Fibroblast of lung (primary cell): ENCODE measurements around the gene LAT. TPM values are rescaled to one million over a fixed set of nuclear protein-coding genes. Genes with fewer than 3 reads are reported as not detected.
"Not testable (repeated sequence)": the region's sequence is repeated elsewhere in the genome, so short reads cannot be mapped to it uniquely, and the experiment has no call there.

ENCODE experiments used
- DNase-seq, 2 donors: peaks; one replicate each; pipeline versions ENCODE4 v3.0.0 to v3.0.0-alpha.2; 2010; ENCODE audit warnings: low read depth in 2 of 2
- H2AFZ ChIP-seq: 2 replicates; pipeline ENCODE4 v1.5.1; 2012; ENCODE audit warnings: low read length, control low read depth, inconsistent platforms
- H3K27ac ChIP-seq: 2 replicates; pipeline ENCODE4 v1.5.1; 2011; ENCODE audit warnings: low read length, control low read depth; ENCODE audit not compliant: insufficient read depth
- H3K27me3 ChIP-seq: 2 replicates; pipeline ENCODE4 v1.5.1; 2011; ENCODE audit warnings: mild to moderate bottlenecking, low read length; ENCODE audit not compliant: control insufficient read depth, insufficient read depth
- H3K36me3 ChIP-seq: 2 replicates; pipeline ENCODE4 v1.5.1; 2011; ENCODE audit warnings: low read length; ENCODE audit not compliant: control insufficient read depth, insufficient read depth
- H3K4me1 ChIP-seq: 2 replicates; pipeline ENCODE4 v1.5.1; 2011; ENCODE audit warnings: low read length; ENCODE audit not compliant: control insufficient read depth, insufficient read depth; ENCODE audit errors: extremely low read depth
- H3K4me2 ChIP-seq: 2 replicates; pipeline ENCODE4 v1.5.1; 2011; ENCODE audit warnings: low read length, control low read depth; ENCODE audit not compliant: insufficient read depth; ENCODE audit errors: extremely low read depth
- H3K4me3 ChIP-seq, 4 experiments: fragments of 200-600 bp in 1 of 4; sonication (generic) in 1 of 4; replicated peaks in 1 of 4; 2 replicates each; pipeline ENCODE4 v1.5.1; 2011 to 2016; ENCODE audit warnings: low read length in 4 of 4, low read depth in 3 of 4, mild to moderate bottlenecking in 3 of 4, control low read depth in 2 of 4, inconsistent platforms in 1 of 4, mixed read lengths in 1 of 4; ENCODE audit not compliant: insufficient read depth in 1 of 4; ENCODE audit errors: control extremely low read depth in 1 of 4
- H3K79me2 ChIP-seq: 2 replicates; pipeline ENCODE4 v1.5.1; 2012; ENCODE audit warnings: mild to moderate bottlenecking, low read length, inconsistent platforms; ENCODE audit not compliant: control insufficient read depth, insufficient read depth
- H3K9ac ChIP-seq: 2 replicates; pipeline ENCODE4 v1.5.1; 2011; ENCODE audit warnings: mild to moderate bottlenecking, low read length, control low read depth; ENCODE audit not compliant: insufficient read depth
- H3K9me3 ChIP-seq: 2 replicates; pipeline ENCODE4 v1.5.1; 2012; ENCODE audit warnings: low read depth, low read length; ENCODE audit not compliant: control insufficient read depth, insufficient read depth
- H4K20me1 ChIP-seq: 2 replicates; pipeline ENCODE4 v1.5.1; 2011; ENCODE audit warnings: low read length; ENCODE audit not compliant: control insufficient read depth, insufficient read depth; ENCODE audit errors: extremely low read depth
- CTCF ChIP-seq, 2 donors: IDR thresholded peaks in 1 of 2; conservative IDR thresholded peaks in 1 of 2; 1 replicate in 1 of 2; 2 replicates in 1 of 2; pipeline ENCODE4 v1.5.1; 2011 to 2012; ENCODE audit warnings: low read length in 2 of 2, control low read depth in 1 of 2, inconsistent platforms in 1 of 2, low read depth in 1 of 2, mild to moderate bottlenecking in 1 of 2
- EZH2 ChIP-seq: IDR thresholded peaks from 2 replicates; pipeline ENCODE4 v1.5.1; 2012; ENCODE audit warnings: low read length, control low read depth, mild to moderate bottlenecking; ENCODE audit errors: missing control alignments
- polyA plus RNA-seq, 2 donors: library from polyadenylated mRNA; depleted of rRNA in 1 of 2; stranded (reverse) in 1 of 2; unstranded in 1 of 2; fragments of >200 nt; gene quantifications; 2 replicates each; pipeline ENCODE4 v1.2.1, GENCODE V29; 2011 to 2012; ENCODE audit warnings: missing spikeins in 1 of 2
- total RNA-seq: library from RNA; depleted of rRNA; stranded (reverse); fragments of >200 nt; gene quantifications from 2 replicates; pipeline ENCODE4 v1.2.1, GENCODE V29; 2014

Gene LAT
- total and polyA plus RNA-seq, 2 donors (not counting 1 experiment from before 2014, with no cell fraction given): 0.50 to 1.4 TPM

- no peak overlapping the region for H3K4me2 ChIP-seq
- H4K20me1 ChIP-seq: no peaks in the 10 kb centered on the region
- H3K9ac ChIP-seq: no peak overlapping the region
- H2AFZ ChIP-seq: no peak overlapping the region
- H3K4me1 ChIP-seq: no peaks in the 10 kb centered on the region
- H3K27me3 ChIP-seq: no peaks in the 10 kb centered on the region
- TF ChIP-seq CTCF (conservative IDR thresholded peaks at IDR 0.05 in 1 of 2, IDR thresholded peaks at IDR 0.05 in 1 of 2; ENCODE audit: low read depth in 1 of 2, low read length in 2 of 2) (no peak), EZH2 (no peak)
- H3K36me3 ChIP-seq: peaks cover 14% of the 10 kb centered on the region
- H3K4me3 ChIP-seq: no peak overlapping the region
- H3K27ac ChIP-seq: no peak overlapping the region
- H3K9me3 ChIP-seq: no peaks in the 10 kb centered on the region
- no peak for DNase-seq
- no peaks in the 10 kb centered on the region for H3K79me2 ChIP-seq
Measured at GRCh38 chr16:28964072-28964471, 20.8 kb upstream of the LAT start.

GRCh38 chr16:28964496-28964895 lies 20.4 kb upstream of the LAT start:
- Histone ChIP-seq H3K4me2 (no peak overlapping the region), H3K9me3 (no peaks in the 10 kb centered on the region)

GRCh38 chr16:28967156-28967555 lies 17.7 kb upstream of the LAT start:
- H4K20me1 ChIP-seq: no peaks in the 10 kb centered on the region
- H3K36me3 ChIP-seq: peaks cover 11% of the 10 kb centered on the region
- no peaks in the 10 kb centered on the region for H3K79me2 ChIP-seq
- H3K4me2 ChIP-seq: no peak overlapping the region
- H3K4me1 ChIP-seq: no peaks in the 10 kb centered on the region
- H3K9ac ChIP-seq: no peak overlapping the region
- H3K9me3 ChIP-seq: no peaks in the 10 kb centered on the region
- no peak overlapping the region for H3K27ac ChIP-seq
- no peak overlapping the region for H3K4me3 ChIP-seq
- no peaks in the 10 kb centered on the region for H3K27me3 ChIP-seq
- H2AFZ ChIP-seq: no peak overlapping the region
- DNase-seq: no peak
- TF ChIP-seq EZH2: no peak
- TF ChIP-seq CTCF (conservative IDR thresholded peaks at IDR 0.05 in 1 of 2, IDR thresholded peaks at IDR 0.05 in 1 of 2; ENCODE audit: low read depth in 1 of 2, low read length in 2 of 2): no peak

More at GRCh38 chr16:28964496-28964895, 20.4 kb upstream of the LAT start:
- Histone ChIP-seq H3K79me2 (no peaks in the 10 kb centered on the region), H3K4me3 (no peak overlapping the region), H3K27ac (no peak overlapping the region), H4K20me1 (no peaks in the 10 kb centered on the region), H3K9ac (no peak overlapping the region), H2AFZ (no peak overlapping the region), H3K4me1 (no peaks in the 10 kb centered on the region), H3K36me3 (peaks cover 14% of the 10 kb centered on the region), H3K27me3 (no peaks in the 10 kb centered on the region)
- TF ChIP-seq EZH2: no peak
- no peak for DNase-seq

DNA sequence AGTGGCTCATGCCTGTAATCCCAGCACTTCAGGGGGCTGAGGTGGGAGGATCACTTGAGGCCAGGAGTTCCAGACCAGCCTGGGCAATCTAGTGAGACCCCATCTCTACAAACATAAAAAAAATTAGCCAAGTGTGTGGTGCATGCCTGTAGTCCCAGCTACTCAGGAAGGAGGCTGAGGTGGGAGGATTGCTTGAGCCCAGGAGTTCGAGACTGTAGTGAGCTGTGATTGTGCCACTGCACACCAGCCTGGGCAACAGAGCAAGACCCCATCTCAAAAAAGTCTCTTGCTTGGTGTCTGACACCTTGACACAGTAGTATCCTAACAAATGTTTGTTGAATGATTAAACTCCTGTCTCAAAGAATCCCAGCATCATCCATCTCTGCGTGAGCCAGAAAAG lies 15.2 kb upstream of the LAT start:
- DNase-seq, H3K9me3 ChIP-seq, H3K36me3 ChIP-seq, H3K9ac ChIP-seq, H3K4me1 ChIP-seq, H2AFZ ChIP-seq, H3K4me3 ChIP-seq, H3K79me2 ChIP-seq, H4K20me1 ChIP-seq, H3K27ac ChIP-seq, H3K27me3 ChIP-seq, H3K4me2 ChIP-seq: not testable (repeated sequence)
